Mucosa of rectum (tissue), 2 donors: ENCODE data around the gene ENO1.
A peak's percentile ranks its signal among the peaks of the same experiment; 100 is the strongest.
"Not testable (repeated sequence)": the region's sequence is repeated elsewhere in the genome, so short reads cannot be mapped to it uniquely, and the experiment has no call there.

Experiments
- H3K27ac ChIP-seq, 2 donors: one replicate each; pipeline ENCODE4 v1.7.0; 2013; ENCODE audit warnings: inconsistent platforms in 2 of 2, low read depth in 2 of 2, low read length in 2 of 2
- H3K27me3 ChIP-seq, 2 donors: one replicate each; pipeline ENCODE4 v1.7.0; 2013; ENCODE audit warnings: low read length in 2 of 2; ENCODE audit not compliant: control insufficient read depth in 2 of 2, insufficient read depth in 2 of 2
- H3K36me3 ChIP-seq, 2 donors: one replicate each; pipeline ENCODE4 v1.7.0; 2013; ENCODE audit warnings: low read length in 2 of 2; ENCODE audit not compliant: control insufficient read depth in 2 of 2, insufficient read depth in 2 of 2
- H3K4me1 ChIP-seq, 2 donors: one replicate each; pipeline ENCODE4 v1.7.0; 2013; ENCODE audit warnings: low read length in 2 of 2, mild to moderate bottlenecking in 1 of 2; ENCODE audit not compliant: control insufficient read depth in 2 of 2, insufficient read depth in 2 of 2
- H3K4me3 ChIP-seq, 2 donors: one replicate each; pipeline ENCODE4 v1.7.0; 2013; ENCODE audit warnings: low read length in 2 of 2
- H3K9ac ChIP-seq, 2 donors: one replicate each; pipeline ENCODE4 v1.7.0; 2013; ENCODE audit warnings: low read length in 2 of 2, low read depth in 1 of 2, mild to moderate bottlenecking in 1 of 2
- H3K9me3 ChIP-seq, 2 donors: one replicate each; pipeline ENCODE4 v1.7.0; 2013; ENCODE audit warnings: low read length in 2 of 2; ENCODE audit not compliant: control insufficient read depth in 2 of 2
- donor health status: healthy.
- donor health status: Normal muscosa, but diverticular disease.

The ENO1 gene

GRCh38 chr1:8878448-8878697 lies at the start of gene ENO1:
TSS of gene ENO1 (minus strand) at chr1:8878686. CDS start at chr1:8874908, 3,778 bp downstream.
- Histone ChIP-seq H3K9ac (peak within 1 kb of the TSS; percentile 90 to 96), H3K27me3 (no peaks in the 10 kb centered on the region), H3K9me3 (no peaks in the 10 kb centered on the region), H3K27ac (peak within 1 kb of the TSS; percentile 99), H3K4me3 (peak within 1 kb of the TSS; percentile 90 to 95), H3K36me3 (peaks cover 10 to 16% of the 10 kb centered on the region in 2 donors), H3K4me1 (peaks cover 33 to 42% of the 10 kb centered on the region in 2 donors)

GRCh38 chr1:8926707-8927694 lies 48.5 kb upstream of the ENO1 start:
- Histone ChIP-seq H3K27me3 (no peaks in the 10 kb centered on the region), H3K9me3 (no peaks in the 10 kb centered on the region), H3K4me3 (no peak overlapping the region), H3K9ac (no peak overlapping the region), H3K27ac (no peak overlapping the region), H3K36me3 (no peaks in the 10 kb centered on the region), H3K4me1 (no peaks in the 10 kb centered on the region)

GRCh38 chr1:8925960-8926359 lies 47.5 kb upstream of the ENO1 start:
- H3K9me3 ChIP-seq = no peaks in the 10 kb centered on the region
- no peaks in the 10 kb centered on the region for H3K27me3 ChIP-seq
- H3K4me3 ChIP-seq = no peak overlapping the region
- H3K27ac ChIP-seq = no peak overlapping the region
- no peaks in the 10 kb centered on the region for H3K36me3 ChIP-seq
- H3K4me1 ChIP-seq = no peaks in the 10 kb centered on the region
- no peak overlapping the region for H3K9ac ChIP-seq

- Histone ChIP-seq H3K27me3 (no peaks in the 10 kb centered on the region), H3K4me1 (no peaks in the 10 kb centered on the region), H3K9me3 (no peaks in the 10 kb centered on the region), H3K4me3 (no peak overlapping the region), H3K27ac (no peak overlapping the region), H3K9ac (no peak overlapping the region), H3K36me3 (no peaks in the 10 kb centered on the region)
These were observed 46.9 kb upstream of the ENO1 start for GRCh38 chr1:8925406-8925805.

- Histone ChIP-seq H3K4me1 (no peaks in the 10 kb centered on the region), H3K36me3 (no peaks in the 10 kb centered on the region), H3K27me3 (no peaks in the 10 kb centered on the region), H3K9ac (no peak overlapping the region), H3K9me3 (no peaks in the 10 kb centered on the region), H3K27ac (no peak overlapping the region), H3K4me3 (no peak overlapping the region)
These were observed 44.5 kb upstream of the ENO1 start for GRCh38 chr1:8922962-8923361.

GRCh38 chr1:8917536-8917935 lies 39.0 kb upstream of the ENO1 start:
- not testable (repeated sequence) for H3K9me3 ChIP-seq, H3K27ac ChIP-seq, H3K4me1 ChIP-seq, H3K27me3 ChIP-seq, H3K4me3 ChIP-seq, H3K9ac ChIP-seq, H3K36me3 ChIP-seq

- H3K4me3 ChIP-seq = no peak overlapping the region
- H3K9me3 ChIP-seq = no peaks in the 10 kb centered on the region
- no peak overlapping the region for H3K27ac ChIP-seq
- H3K27me3 ChIP-seq = no peaks in the 10 kb centered on the region
- H3K4me1 ChIP-seq = no peaks in the 10 kb centered on the region
- H3K9ac ChIP-seq = no peak overlapping the region
- no peaks in the 10 kb centered on the region for H3K36me3 ChIP-seq
These were observed 37.0 kb upstream of the ENO1 start for GRCh38 chr1:8915446-8915845.

GRCh38 chr1:8914466-8914865 lies 36.0 kb upstream of the ENO1 start:
- Histone ChIP-seq H3K4me1 (no peaks in the 10 kb centered on the region), H3K36me3 (no peaks in the 10 kb centered on the region), H3K9me3 (peaks cover 0 to 2% of the 10 kb centered on the region in 2 donors), H3K27ac (no peak overlapping the region), H3K9ac (no peak overlapping the region), H3K4me3 (no peak overlapping the region), H3K27me3 (no peaks in the 10 kb centered on the region)

- Histone ChIP-seq H3K4me3 (no peak overlapping the region), H3K9ac (no peak overlapping the region), H3K36me3 (no peaks in the 10 kb centered on the region), H3K27me3 (no peaks in the 10 kb centered on the region), H3K9me3 (peaks cover 0 to 2% of the 10 kb centered on the region in 2 donors), H3K4me1 (no peaks in the 10 kb centered on the region), H3K27ac (no peak overlapping the region)
These were observed 35.0 kb upstream of the ENO1 start for GRCh38 chr1:8913457-8913856.

- no peaks in the 10 kb centered on the region for H3K4me1 ChIP-seq
- no peak overlapping the region for H3K4me3 ChIP-seq
- peaks cover 0 to 2% of the 10 kb centered on the region in 2 donors for H3K9me3 ChIP-seq
- H3K36me3 ChIP-seq = no peaks in the 10 kb centered on the region
- no peaks in the 10 kb centered on the region for H3K27me3 ChIP-seq
- H3K9ac ChIP-seq = no peak overlapping the region
- H3K27ac ChIP-seq = no peak overlapping the region
These were observed 33.2 kb upstream of the ENO1 start for GRCh38 chr1:8911416-8912309.
